Heart right ventricle (tissue), 16 donors: ENCODE data around the gene PFKL. TPM values are rescaled to one million over a fixed set of nuclear protein-coding genes. Genes with fewer than 3 reads are reported as not detected.

ENCODE experiments used
- ATAC-seq, 8 donors: fragments of 200-7000 bp; cut with Tn5 transposase; one replicate each; pipeline ENCODE4 v1.9.1; 2020; ENCODE audit warnings: mild to moderate bottlenecking in 8 of 8, moderate library complexity in 8 of 8, moderate number of reproducible peaks in 1 of 8
- DNase-seq, 2 donors: peaks; one replicate each; pipeline ENCODE4 v3.0.0-alpha.2; 2020
- H3K27ac ChIP-seq, 10 donors: fragments of 200-600 bp; sonication (generic) in 2 of 10; one replicate each; pipeline versions ENCODE4 v1.5.0 to v1.8.0; 2020 to 2022; ENCODE audit warnings: mild to moderate bottlenecking in 3 of 10
- H3K27me3 ChIP-seq, 7 donors: fragments of 200-600 bp; one replicate each; pipeline ENCODE4 v1.8.0; 2021 to 2022; ENCODE audit warnings: mild to moderate bottlenecking in 2 of 7
- H3K36me3 ChIP-seq, 9 donors: fragments of 200-600 bp; sonication (generic) in 1 of 9; one replicate each; pipeline versions ENCODE4 v1.5.0 to v1.8.0; 2020 to 2022; ENCODE audit warnings: mild to moderate bottlenecking in 2 of 9
- H3K4me1 ChIP-seq, 9 donors: fragments of 200-600 bp; sonication (generic) in 1 of 9; one replicate each; pipeline versions ENCODE4 v1.5.0 to v1.8.0; 2020 to 2022; ENCODE audit warnings: mild to moderate bottlenecking in 4 of 9
- H3K4me3 ChIP-seq, 10 donors: fragments of 200-600 bp; sonication (generic) in 2 of 10; one replicate each; pipeline versions ENCODE4 v1.5.0 to v1.8.0; 2020 to 2022; ENCODE audit warnings: mild to moderate bottlenecking in 7 of 10, moderate library complexity in 2 of 10
- H3K9me3 ChIP-seq, 11 donors: fragments of 200-600 bp in 10 of 11; sonication (generic) in 2 of 11; one replicate each; pipeline versions ENCODE4 v1.5.0 to v1.8.0; 2013 to 2022; ENCODE audit warnings: mild to moderate bottlenecking in 2 of 11, control low read depth in 1 of 11, moderate library complexity in 1 of 11
- WGBS, 2 donors: extraction: QIAGEN DNeasy Blood & Tissue Kit; methylation state at CpG; one replicate each; pipeline ENCODE4 v1.1.7; 2013; ENCODE audit warnings: inconsistent platforms in 1 of 2; 5-methylcytosine and 5-hydroxymethylcytosine counted together
- intact Hi-C, 10 donors: fragments of 100-400 bp; cut with DNase I; formaldehyde crosslinking; loops; one replicate each; pipeline versions ENCODE4 v1.11.1 to v1.14.2; 2022
- polyA plus RNA-seq, 2 donors: library from polyadenylated mRNA; stranded (reverse); fragments of 200-250 nt; gene quantifications; one replicate each; pipeline ENCODE4 v1.2.3, GENCODE V29; 2013
- total RNA-seq, 10 donors: library from RNA; stranded (reverse); fragmentation: NEBNext Ultra II Directional in 3 of 10; extraction: Animal tissue kit (Norgen Biotek cat#: 25700) in 3 of 10; gene quantifications; one replicate each; pipeline versions ENCODE4 v1.2.1 to v1.2.4, GENCODE V29; 2021 to 2023
- TF ChIP-seq, protein P1 (sequence below), 9 donors: fragments of 200-600 bp; sonication (generic) in 2 of 9; IDR thresholded peaks; one replicate each; pipeline versions ENCODE4 v1.5.0 to v1.8.0; 2021 to 2022; ENCODE audit warnings: antibody characterized with exemption in 9 of 9, mild to moderate bottlenecking in 5 of 9, moderate library complexity in 1 of 9
- donor health status: Arrhythmogenic right ventricular cardiomyopathy.
- donor health status: ischemic (EF 13 %, LVEDD 7.1; RV severe dilation, severe dysfunction).
- donor health status: healthy with polysubstance abuse.
- donor health status: DM: no; HTN: yes; CAD: no.
- donor health status: DM: no; HTN: no; CAD: no.
- donor health status: ischemic (EF 25% LVEDD 6.9; RV normal size, moderate dysfunction).
- donor health status: ischemic (EF 25% LVEDD 5.7; RV mildly dilated, moderate dysfunction).
- donor health status: healthy.
- donor health status: DM: yes; HTN: yes; CAD: no.
- donor health status: Ischemic cardiomyopathy.
- donor health status: ischemic (EF 35%, LVEDD 5.7; RV mildly dilated, moderate dysfunction).
- donor health status: nonischemic (EF 11% LVEDD 7.7; RV severe dilation, severe dysfunction).
- donor health status: DM: yes; HTN: yes; CAD: no.
- donor health status: PGD.
- donor health status: ischemic (EF 29% LVEDD 5.4; RV normal size, mild dysfunction).
- donor health status: nonischemic (EF 23%, LVEDD 6.1; RV moderate dilation, normal function).

PFKL gene
- total and polyA plus RNA-seq, 12 donors: 34.7 to 84.4 (median 43.8) TPM

- TF ChIP-seq, protein P1, sequence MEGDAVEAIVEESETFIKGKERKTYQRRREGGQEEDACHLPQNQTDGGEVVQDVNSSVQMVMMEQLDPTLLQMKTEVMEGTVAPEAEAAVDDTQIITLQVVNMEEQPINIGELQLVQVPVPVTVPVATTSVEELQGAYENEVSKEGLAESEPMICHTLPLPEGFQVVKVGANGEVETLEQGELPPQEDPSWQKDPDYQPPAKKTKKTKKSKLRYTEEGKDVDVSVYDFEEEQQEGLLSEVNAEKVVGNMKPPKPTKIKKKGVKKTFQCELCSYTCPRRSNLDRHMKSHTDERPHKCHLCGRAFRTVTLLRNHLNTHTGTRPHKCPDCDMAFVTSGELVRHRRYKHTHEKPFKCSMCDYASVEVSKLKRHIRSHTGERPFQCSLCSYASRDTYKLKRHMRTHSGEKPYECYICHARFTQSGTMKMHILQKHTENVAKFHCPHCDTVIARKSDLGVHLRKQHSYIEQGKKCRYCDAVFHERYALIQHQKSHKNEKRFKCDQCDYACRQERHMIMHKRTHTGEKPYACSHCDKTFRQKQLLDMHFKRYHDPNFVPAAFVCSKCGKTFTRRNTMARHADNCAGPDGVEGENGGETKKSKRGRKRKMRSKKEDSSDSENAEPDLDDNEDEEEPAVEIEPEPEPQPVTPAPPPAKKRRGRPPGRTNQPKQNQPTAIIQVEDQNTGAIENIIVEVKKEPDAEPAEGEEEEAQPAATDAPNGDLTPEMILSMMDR (IDR thresholded peaks at IDR 0.05): no peak
- intact Hi-C loops: loop anchor here in 2 of 10 donors (2.0 to 10.0 kb wide), 2 partner anchors 13 to 291 kb away; partner anchors contain the start of gene TRAPPC10 (in 1 of the 2)
- DNase-seq (no peak), ATAC-seq (no peak)
- Histone ChIP-seq H3K9me3 (no peaks in the 10 kb centered on the region), H3K36me3 (peaks cover 0 to 47% (median 4%) of the 10 kb centered on the region in 9 donors), H3K4me3 (no peak overlapping the region), H3K4me1 (peaks cover 36 to 60% (median 47%) of the 10 kb centered on the region in 9 donors), H3K27me3 (no peaks in the 10 kb centered on the region), H3K27ac (peak overlapping the region in 2 of 10 donors; percentile 12 to 25)
- WGBS, 2 donors: 67 to 75% methylated on average over 9 of the region's 9 CpGs
Measured at GRCh38 chr21:44305691-44306090, 5.8 kb downstream of the PFKL start.

DNA sequence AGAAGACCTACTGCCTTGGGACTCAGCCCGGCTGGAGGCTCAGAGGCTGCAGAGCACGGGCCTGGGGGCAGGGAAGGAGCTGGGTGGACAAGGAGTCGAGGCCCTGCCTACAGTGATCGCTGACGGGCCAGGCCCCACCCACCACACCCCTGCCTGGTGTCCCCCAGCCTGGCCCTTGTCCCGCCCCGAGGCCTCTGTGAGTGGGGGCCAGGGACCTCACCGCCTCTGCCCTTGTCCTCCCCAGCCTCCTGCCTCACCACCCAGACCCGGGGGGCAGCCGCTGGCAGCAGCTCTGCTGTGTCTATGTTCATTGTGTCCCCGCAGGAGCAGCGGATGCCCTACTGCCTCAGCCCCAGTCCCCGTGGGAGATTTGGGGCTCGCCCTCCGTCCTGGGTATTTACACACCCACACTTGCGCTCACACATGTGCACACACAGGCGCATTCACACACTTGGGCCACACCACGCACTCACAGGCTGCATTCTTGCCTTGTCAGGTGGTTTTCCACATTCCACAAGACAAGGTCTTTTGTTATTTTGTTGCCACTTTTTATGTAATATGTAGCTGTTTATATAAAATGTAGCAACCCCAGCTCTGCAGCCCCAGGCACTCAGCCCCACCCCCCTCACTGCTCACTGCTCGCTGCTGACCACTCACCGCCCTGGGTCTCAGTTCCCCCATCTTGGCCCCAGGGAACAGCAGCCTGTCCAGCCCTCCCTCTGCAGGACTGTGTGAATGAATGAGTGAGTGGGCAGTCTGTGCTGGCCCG lies 7.3 kb downstream of the PFKL start:
- DNase-seq (no peak), ATAC-seq (no peak)
- Histone ChIP-seq H3K36me3 (peaks cover 0 to 61% (median 18%) of the 10 kb centered on the region in 9 donors), H3K9me3 (no peaks in the 10 kb centered on the region), H3K4me1 (peaks cover 26 to 46% (median 33%) of the 10 kb centered on the region in 9 donors), H3K27ac (no peak overlapping the region), H3K27me3 (no peaks in the 10 kb centered on the region), H3K4me3 (no peak overlapping the region)
- intact Hi-C loops: loop anchor here in 1 of 10 donors (10.0 kb wide), 1 partner anchor 292 kb away; the partner anchor contains the start of gene TRAPPC10
- TF ChIP-seq, protein P1 (IDR thresholded peaks at IDR 0.05): no peak
- WGBS, 2 donors: 87 to 89% methylated on average over 21 of the region's 21 CpGs

DNA sequence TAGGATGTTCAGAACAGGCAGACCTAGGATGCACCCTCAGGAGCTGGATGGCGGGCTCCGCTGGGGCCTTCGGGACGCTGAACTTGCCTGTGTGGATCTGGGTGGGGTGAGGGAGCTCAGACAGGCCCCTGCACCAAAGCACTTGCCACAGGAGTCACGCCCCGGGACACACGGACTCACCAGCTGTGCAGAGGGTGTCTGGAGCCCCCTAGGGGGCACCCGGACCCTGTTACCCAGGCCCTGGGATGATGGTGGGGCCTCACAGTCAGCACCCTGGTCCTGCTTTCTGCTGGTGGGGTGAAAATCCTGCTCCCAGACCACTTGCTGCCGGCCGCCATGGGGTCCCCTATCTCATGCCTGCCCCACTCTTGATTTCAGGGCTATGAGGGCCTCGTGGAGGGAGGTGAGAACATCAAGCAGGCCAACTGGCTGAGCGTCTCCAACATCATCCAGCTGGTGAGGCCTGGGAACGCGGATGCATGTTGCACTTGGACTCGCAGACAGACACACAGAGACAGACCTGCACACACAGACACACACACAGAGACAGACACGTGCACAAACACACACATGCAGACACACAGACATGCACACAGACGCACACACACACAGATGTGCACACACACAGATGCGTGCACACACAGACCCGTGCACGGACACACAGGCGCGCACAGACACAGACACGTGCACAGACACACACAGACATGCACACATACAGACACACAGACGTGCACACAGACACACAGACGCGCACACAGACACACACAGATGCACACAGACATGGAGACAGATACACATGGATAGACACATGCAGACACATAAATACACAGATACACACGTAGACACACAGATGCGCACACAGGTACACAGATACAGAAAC lies 11.0 kb downstream of the PFKL start:
- no peaks in the 10 kb centered on the region for H3K27me3 ChIP-seq
- DNase-seq (no peak), ATAC-seq (no peak)
- peaks cover 0 to 11% (median 1%) of the 10 kb centered on the region in 9 donors for H3K4me1 ChIP-seq
- no peak overlapping the region for H3K27ac ChIP-seq
- peaks cover 0 to 98% (median 24%) of the 10 kb centered on the region in 9 donors for H3K36me3 ChIP-seq
- no peak overlapping the region for H3K4me3 ChIP-seq
- 92 to 93% methylated on average over 26 to 28 of the region's 28 CpGs for WGBS, 2 donors
- intact Hi-C loops: loop anchor here in 1 of 10 donors (10.0 kb wide), 1 partner anchor 306 kb away; no protein-coding TSS in a partner anchor
- TF ChIP-seq, protein P1 (IDR thresholded peaks at IDR 0.05): no peak
- no peaks in the 10 kb centered on the region for H3K9me3 ChIP-seq

DNA sequence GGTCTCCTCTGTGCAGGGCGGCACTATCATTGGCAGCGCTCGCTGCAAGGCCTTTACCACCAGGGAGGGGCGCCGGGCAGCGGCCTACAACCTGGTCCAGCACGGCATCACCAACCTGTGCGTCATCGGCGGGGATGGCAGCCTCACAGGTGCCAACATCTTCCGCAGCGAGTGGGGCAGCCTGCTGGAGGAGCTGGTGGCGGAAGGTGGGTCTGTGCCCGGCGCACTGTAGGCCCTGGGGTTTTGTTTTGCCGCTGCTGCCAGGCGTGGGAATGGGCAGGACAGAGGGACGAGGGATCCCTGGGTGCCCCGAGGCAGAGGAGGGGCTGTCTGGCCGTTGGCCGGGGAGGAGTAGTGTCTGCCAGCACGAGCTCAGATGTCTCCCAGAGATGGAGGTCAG lies 12.2 kb downstream of the PFKL start:
- no peaks in the 10 kb centered on the region for H3K27me3 ChIP-seq
- WGBS, 2 donors: 93 to 95% methylated on average over 22 of the region's 22 CpGs
- H3K27ac ChIP-seq: no peak overlapping the region
- no peaks in the 10 kb centered on the region for H3K9me3 ChIP-seq
- peaks cover 0 to under 1% (median 0%) of the 10 kb centered on the region in 9 donors for H3K4me1 ChIP-seq
- intact Hi-C loops: loop anchor here in 1 of 10 donors (10.0 kb wide), 1 partner anchor 307 kb away; no protein-coding TSS in a partner anchor
- TF ChIP-seq, protein P1 (IDR thresholded peaks at IDR 0.05): no peak
- peaks cover 0 to 100% (median 24%) of the 10 kb centered on the region in 9 donors for H3K36me3 ChIP-seq
- no peak for ATAC-seq
- no peak for DNase-seq
- H3K4me3 ChIP-seq: no peak overlapping the region
